ENCODE measurements around the gene COL20A1. TPM values are rescaled to one million over a fixed set of nuclear protein-coding genes. Genes with fewer than 3 reads are reported as not detected.
"Not testable (repeated sequence)": the region's sequence is repeated elsewhere in the genome, so short reads cannot be mapped to it uniquely, and the experiment has no call there.

Gene COL20A1
- total and polyA plus RNA-seq, 3 experiments from 2014 or later = 0.04 TPM; not detected in 2

- POLR2A ChIA-PET = no interaction called here
These were observed 4.4 kb downstream of the COL20A1 start for GRCh38 chr20:63297371-63297781.

DNA sequence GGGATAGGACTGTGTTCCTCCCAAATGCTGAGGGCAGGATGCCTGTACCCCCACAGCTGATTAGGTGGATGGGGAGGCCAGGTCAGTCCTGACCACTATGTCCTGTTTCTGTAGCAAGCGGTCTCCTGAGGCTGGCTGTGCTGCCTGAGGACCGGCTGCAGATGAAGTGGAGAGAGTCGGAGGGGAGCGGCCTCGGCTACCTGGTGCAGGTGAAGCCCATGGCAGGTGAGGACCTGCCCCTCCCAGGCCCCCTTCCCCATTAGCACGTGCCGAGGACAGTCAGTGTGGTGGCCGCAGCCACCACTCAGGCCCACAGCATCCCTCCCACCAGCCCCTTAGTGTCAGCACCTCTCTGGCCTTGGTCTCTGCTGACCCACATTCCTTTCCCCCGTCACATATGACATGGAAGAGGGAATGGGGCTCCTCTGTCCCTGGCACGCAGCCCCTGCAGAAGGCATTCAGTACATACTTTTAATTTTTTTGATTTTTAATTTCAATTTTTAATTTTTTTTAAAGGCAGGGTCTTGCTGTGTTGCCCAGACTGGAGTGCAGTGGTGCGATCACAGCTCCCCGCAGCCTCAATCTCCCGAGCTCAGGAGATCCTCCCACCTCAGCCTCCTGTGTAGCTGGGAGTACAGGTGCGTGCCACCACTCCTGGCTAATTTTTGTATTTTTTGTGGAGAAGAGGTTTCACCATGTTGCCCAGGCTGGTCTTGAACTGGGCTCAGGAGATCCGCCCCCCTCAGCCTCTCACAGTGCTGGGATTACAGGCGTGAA is 5.0 kb downstream of the COL20A1 start:
- Histone ChIP-seq H3K36me3 (ENCODE audit: insufficient read depth, low read length) (no peaks in the 10 kb centered on the region), H3K27ac (ENCODE audit: low read depth, low read length) (no peak overlapping the region), H3K27me3 (ENCODE audit: insufficient read depth, low read length, poor library complexity, severe bottlenecking) (no peaks in the 10 kb centered on the region), H3K9me3 (ENCODE audit: low read length) (no peaks in the 10 kb centered on the region), H3K4me1 (ENCODE audit: insufficient read depth, low read length) (peaks cover 12% of the 10 kb centered on the region), H3K4me3 (ENCODE audit: low read length) (no peak overlapping the region)
- CTCF ChIA-PET = interaction anchor here (2.7 kb wide), 1 partner anchor 12 kb away, joined by 6 read pairs; no protein-coding TSS in a partner anchor
- H3K4me1 Mint-ChIP-seq = peaks cover 6 to 15% (median 13%) of the 10 kb centered on the region in 3 donors
- POLR2A ChIA-PET = no interaction called here
- H3K27ac Mint-ChIP-seq = no peak overlapping the region
- no peak for DNase-seq
- peaks cover 5 to 47% of the 10 kb centered on the region in 2 donors for H3K27me3 Mint-ChIP-seq
- peaks cover 3 to 14% (median 9%) of the 10 kb centered on the region in 5 donors for H3K9me3 Mint-ChIP-seq
- no peaks in the 10 kb centered on the region for H3K36me3 Mint-ChIP-seq
- no peak overlapping the region for H3K4me3 Mint-ChIP-seq

More at GRCh38 chr20:63297371-63297781, 4.4 kb downstream of the COL20A1 start:
- Mint-ChIP-seq H3K36me3 (no peaks in the 10 kb centered on the region), H3K4me1 (peaks cover 6 to 15% (median 13%) of the 10 kb centered on the region in 3 donors), H3K9me3 (peaks cover 0 to 12% (median 9%) of the 10 kb centered on the region in 5 donors), H3K27ac (no peak overlapping the region), H3K4me3 (no peak overlapping the region), H3K27me3 (peaks cover 5 to 43% of the 10 kb centered on the region in 2 donors)
- H3K4me3 ChIP-seq (ENCODE audit: low read length) = no peak overlapping the region
- no peak for DNase-seq
- H3K27me3 ChIP-seq (ENCODE audit: insufficient read depth, low read length, poor library complexity, severe bottlenecking) = no peaks in the 10 kb centered on the region
- peaks cover 12% of the 10 kb centered on the region for H3K4me1 ChIP-seq (ENCODE audit: insufficient read depth, low read length)
- no peak overlapping the region for H3K27ac ChIP-seq (ENCODE audit: low read depth, low read length)
- CTCF ChIA-PET = interaction anchor here (2.7 kb wide), 1 partner anchor 12 kb away, joined by 6 read pairs; no protein-coding TSS in a partner anchor
- no peaks in the 10 kb centered on the region for H3K9me3 ChIP-seq (ENCODE audit: low read length)
- no peaks in the 10 kb centered on the region for H3K36me3 ChIP-seq (ENCODE audit: insufficient read depth, low read length)

DNA sequence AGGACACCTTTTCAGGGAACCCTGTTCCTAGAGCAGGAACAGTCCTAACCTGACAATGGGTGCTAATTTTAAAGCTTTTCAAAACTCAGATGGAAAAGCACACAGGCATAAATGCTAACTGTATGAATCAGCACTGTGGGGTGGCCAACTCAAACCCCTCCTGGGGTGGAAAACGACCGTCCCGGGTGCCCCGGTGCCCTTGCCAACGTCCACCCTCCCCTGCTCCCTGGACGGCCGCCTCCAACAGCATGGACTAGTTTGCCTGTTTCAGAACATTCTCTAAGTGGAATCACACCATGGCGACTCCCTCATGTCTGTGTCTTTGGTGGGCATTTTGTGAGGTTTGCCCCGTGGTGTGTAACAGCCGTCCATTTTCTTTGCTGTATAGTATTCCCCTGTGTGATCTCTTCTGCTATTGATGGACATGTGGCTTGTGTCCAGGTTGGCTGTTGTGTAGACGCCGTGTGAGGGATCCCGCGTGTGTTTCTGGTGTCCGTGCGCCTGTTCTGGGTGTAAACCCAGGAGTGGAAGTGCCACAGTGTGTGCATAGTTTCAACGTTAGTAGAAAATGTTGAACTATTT is 5.8 kb downstream of the COL20A1 start:
- no peak overlapping the region for H3K27ac ChIP-seq (ENCODE audit: low read depth, low read length)
- no peaks in the 10 kb centered on the region for H3K36me3 ChIP-seq (ENCODE audit: insufficient read depth, low read length)
- H3K4me3 Mint-ChIP-seq = no peak overlapping the region
- no peaks in the 10 kb centered on the region for H3K9me3 ChIP-seq (ENCODE audit: low read length)
- no peaks in the 10 kb centered on the region for H3K27me3 ChIP-seq (ENCODE audit: insufficient read depth, low read length, poor library complexity, severe bottlenecking)
- H3K4me3 ChIP-seq (ENCODE audit: low read length) = no peak overlapping the region
- CTCF ChIA-PET = interaction anchor here (1.2 to 2.7 kb wide), 2 partner anchors 11 to 13 kb away, joined by 4 to 6 read pairs; no protein-coding TSS in a partner anchor
- peaks cover 6 to 15% (median 13%) of the 10 kb centered on the region in 3 donors for H3K4me1 Mint-ChIP-seq
- POLR2A ChIA-PET = no interaction called here
- H3K9me3 Mint-ChIP-seq = peaks cover 3 to 14% (median 9%) of the 10 kb centered on the region in 5 donors
- peaks cover 5 to 47% of the 10 kb centered on the region in 2 donors for H3K27me3 Mint-ChIP-seq
- no peak for DNase-seq
- no peaks in the 10 kb centered on the region for H3K36me3 Mint-ChIP-seq
- H3K27ac Mint-ChIP-seq = no peak overlapping the region
- peaks cover 12% of the 10 kb centered on the region for H3K4me1 ChIP-seq (ENCODE audit: insufficient read depth, low read length)

DNA sequence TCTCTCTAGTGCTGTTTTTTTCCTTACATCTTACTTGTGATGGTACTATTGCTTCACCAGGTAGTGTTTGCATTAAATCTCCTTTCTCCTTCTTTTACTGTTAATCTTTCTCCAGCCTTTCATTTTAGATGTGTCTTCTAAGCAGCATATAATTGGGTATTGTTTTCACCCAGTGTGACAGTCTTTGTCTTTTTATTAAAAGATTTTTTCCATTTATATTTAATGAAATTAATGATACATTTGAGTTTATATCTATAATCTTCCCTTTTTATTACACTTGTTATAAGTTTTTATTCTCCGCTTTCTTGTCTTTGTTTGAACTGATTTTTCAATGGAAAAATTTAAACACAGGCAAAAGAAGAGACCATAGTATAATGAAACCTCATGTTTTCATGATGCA is 8.7 kb downstream of the COL20A1 start:
- Mint-ChIP-seq H3K9me3 (peaks cover 3 to 14% (median 9%) of the 10 kb centered on the region in 5 donors), H3K27ac (no peak overlapping the region), H3K4me1 (no peaks in the 10 kb centered on the region), H3K27me3 (peaks cover 5 to 40% of the 10 kb centered on the region in 2 donors), H3K4me3 (no peak overlapping the region), H3K36me3 (no peaks in the 10 kb centered on the region)
- no peaks in the 10 kb centered on the region for H3K27me3 ChIP-seq (ENCODE audit: insufficient read depth, low read length, poor library complexity, severe bottlenecking)
- no peak for DNase-seq
- no peaks in the 10 kb centered on the region for H3K4me1 ChIP-seq (ENCODE audit: insufficient read depth, low read length)
- H3K4me3 ChIP-seq (ENCODE audit: low read length) = no peak overlapping the region
- POLR2A ChIA-PET = no interaction called here
- CTCF ChIA-PET = no interaction called here
- H3K27ac ChIP-seq (ENCODE audit: low read depth, low read length) = no peak overlapping the region
- H3K9me3 ChIP-seq (ENCODE audit: low read length) = no peaks in the 10 kb centered on the region
- no peaks in the 10 kb centered on the region for H3K36me3 ChIP-seq (ENCODE audit: insufficient read depth, low read length)

DNA sequence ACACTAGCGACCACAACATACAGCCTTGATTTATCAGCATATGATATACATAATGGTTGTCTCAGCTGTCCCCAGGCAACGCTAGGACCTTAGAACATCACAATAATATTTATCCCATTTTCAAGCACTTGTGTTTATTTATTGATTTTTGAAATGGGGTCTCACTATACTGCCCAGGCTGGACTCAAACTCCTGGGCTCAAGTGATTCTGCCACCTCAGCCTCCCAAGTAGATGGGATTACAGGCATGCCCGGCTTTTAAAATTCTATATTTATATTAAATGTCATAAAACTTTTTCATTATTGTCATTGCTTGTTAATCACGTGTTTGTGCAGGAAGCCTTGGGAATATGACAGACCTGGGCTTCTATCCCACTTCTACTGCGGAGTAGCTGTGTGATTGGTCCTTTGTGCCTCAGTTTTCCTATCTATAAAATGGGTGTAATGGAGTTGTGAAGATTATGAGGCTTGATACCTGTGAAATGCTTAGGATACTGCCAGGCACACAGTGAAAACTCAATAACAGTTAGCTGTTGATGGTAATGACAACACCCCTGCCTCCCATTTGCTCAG is 10.2 kb downstream of the COL20A1 start:
- ChIA-PET CTCF (no interaction called here), POLR2A (no interaction called here)
- Histone ChIP-seq H3K27ac (ENCODE audit: low read depth, low read length) (no peak overlapping the region), H3K4me1 (ENCODE audit: insufficient read depth, low read length) (no peaks in the 10 kb centered on the region), H3K9me3 (ENCODE audit: low read length) (no peaks in the 10 kb centered on the region), H3K36me3 (ENCODE audit: insufficient read depth, low read length) (no peaks in the 10 kb centered on the region), H3K4me3 (ENCODE audit: low read length) (no peak overlapping the region), H3K27me3 (ENCODE audit: insufficient read depth, low read length, poor library complexity, severe bottlenecking) (no peaks in the 10 kb centered on the region)
- no peaks in the 10 kb centered on the region for H3K36me3 Mint-ChIP-seq
- DNase-seq = no peak
- peaks cover 3 to 14% (median 9%) of the 10 kb centered on the region in 5 donors for H3K9me3 Mint-ChIP-seq
- H3K4me3 Mint-ChIP-seq = no peak overlapping the region
- no peak overlapping the region for H3K27ac Mint-ChIP-seq
- no peaks in the 10 kb centered on the region for H3K4me1 Mint-ChIP-seq
- H3K27me3 Mint-ChIP-seq = peaks cover 5 to 36% of the 10 kb centered on the region in 2 donors

DNA sequence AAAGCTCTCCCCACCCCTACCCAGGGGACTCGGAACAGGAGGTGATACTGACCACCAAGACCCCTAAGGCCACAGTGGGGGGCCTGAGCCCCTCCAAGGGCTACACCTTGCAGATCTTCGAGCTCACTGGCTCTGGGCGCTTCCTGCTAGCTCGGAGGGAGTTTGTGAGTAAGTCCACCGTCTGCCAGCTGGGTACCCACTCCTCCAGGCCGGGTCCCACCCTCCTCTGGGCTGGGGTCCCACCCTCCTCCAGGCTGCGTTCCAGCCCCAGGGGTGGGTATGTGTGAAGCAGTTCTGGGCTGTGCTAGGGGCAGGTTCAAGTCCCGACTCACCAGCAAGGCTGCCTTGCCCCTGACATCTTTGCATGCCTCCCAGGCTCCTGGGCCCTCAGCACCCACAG is 12.4 kb downstream of the COL20A1 start:
- H3K4me1 ChIP-seq (ENCODE audit: insufficient read depth, low read length) = no peaks in the 10 kb centered on the region
- POLR2A ChIA-PET = no interaction called here
- no peaks in the 10 kb centered on the region for H3K36me3 Mint-ChIP-seq

DNA sequence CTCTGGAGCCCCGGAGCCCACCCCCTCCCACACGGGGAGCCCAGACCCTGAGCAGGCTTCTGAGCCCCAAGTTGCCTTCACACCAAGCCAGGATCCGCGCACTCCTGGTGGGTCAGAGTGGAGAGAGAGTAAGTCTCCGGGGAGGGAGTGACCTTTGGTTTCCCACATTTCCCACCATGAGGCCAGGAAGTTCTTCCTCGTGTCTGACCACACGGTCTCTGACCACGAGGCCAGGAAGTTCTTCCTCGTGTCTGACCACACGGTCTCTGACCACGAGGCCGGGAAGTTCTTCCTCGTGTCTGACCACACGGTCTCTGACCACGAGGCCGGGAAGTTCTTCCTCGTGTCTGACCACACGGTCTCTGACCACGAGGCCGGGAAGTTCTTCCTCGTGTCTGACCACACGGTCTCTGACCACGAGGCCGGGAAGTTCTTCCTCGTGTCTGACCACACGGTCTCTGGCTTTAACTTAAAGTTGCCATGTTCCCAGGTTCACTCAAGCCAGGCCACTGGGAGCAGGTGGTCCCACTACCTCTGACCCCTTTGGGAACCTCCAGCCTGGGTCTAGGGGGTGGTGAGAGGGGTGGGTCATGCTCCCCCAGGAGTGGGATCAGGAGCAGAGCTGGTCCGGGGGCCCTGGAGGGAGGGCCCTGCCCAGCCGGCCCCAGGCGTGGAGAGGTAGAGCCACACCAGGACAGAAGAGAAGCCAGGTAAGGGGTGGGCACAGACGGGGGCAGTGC is 13.1 kb downstream of the COL20A1 start:
- H3K4me3 ChIP-seq (ENCODE audit: low read length); H3K36me3 ChIP-seq (ENCODE audit: insufficient read depth, low read length); POLR2A ChIA-PET; H3K27ac Mint-ChIP-seq; H3K4me1 Mint-ChIP-seq; H3K27ac ChIP-seq (ENCODE audit: low read depth, low read length); H3K4me1 ChIP-seq (ENCODE audit: insufficient read depth, low read length); H3K4me3 Mint-ChIP-seq; H3K36me3 Mint-ChIP-seq; H3K27me3 ChIP-seq (ENCODE audit: insufficient read depth, low read length, poor library complexity, severe bottlenecking); DNase-seq; H3K9me3 ChIP-seq (ENCODE audit: low read length): not testable (repeated sequence)
- Mint-ChIP-seq H3K9me3 (peaks cover 3 to 11% (median 5%) of the 10 kb centered on the region in 5 donors), H3K27me3 (peaks cover 0 to 24% of the 10 kb centered on the region in 2 donors)
- CTCF ChIA-PET = interaction anchor here (1.1 kb wide), 1 partner anchor 82 kb away, joined by 3 read pairs; no protein-coding TSS in a partner anchor

More for the DNA sequence above, 12.4 kb downstream of the COL20A1 start:
- Mint-ChIP-seq H3K4me3 (no peak overlapping the region), H3K9me3 (peaks cover 3 to 14% (median 9%) of the 10 kb centered on the region in 5 donors), H3K27me3 (peaks cover 2 to 27% of the 10 kb centered on the region in 2 donors), H3K27ac (no peak overlapping the region), H3K4me1 (no peaks in the 10 kb centered on the region)
- Histone ChIP-seq H3K9me3 (ENCODE audit: low read length) (no peaks in the 10 kb centered on the region), H3K4me3 (ENCODE audit: low read length) (no peak overlapping the region), H3K27ac (ENCODE audit: low read depth, low read length) (no peak overlapping the region), H3K36me3 (ENCODE audit: insufficient read depth, low read length) (no peaks in the 10 kb centered on the region), H3K27me3 (ENCODE audit: insufficient read depth, low read length, poor library complexity, severe bottlenecking) (no peaks in the 10 kb centered on the region)
- CTCF ChIA-PET = interaction anchor here (1.0 to 1.1 kb wide), 2 partner anchors 10 to 81 kb away, joined by 3 read pairs; no protein-coding TSS in a partner anchor
- no peak for DNase-seq

All from CD8-positive, alpha-beta memory T cell (primary cell).